ENCODE data around the gene TEX48. TPM values are rescaled to one million over a fixed set of nuclear protein-coding genes. Genes with fewer than 3 reads are reported as not detected.

Gene TEX48
- total and polyA plus RNA-seq, 2 donors (not counting 1 experiment from before 2014, with no cell fraction given) = not detected

DNA sequence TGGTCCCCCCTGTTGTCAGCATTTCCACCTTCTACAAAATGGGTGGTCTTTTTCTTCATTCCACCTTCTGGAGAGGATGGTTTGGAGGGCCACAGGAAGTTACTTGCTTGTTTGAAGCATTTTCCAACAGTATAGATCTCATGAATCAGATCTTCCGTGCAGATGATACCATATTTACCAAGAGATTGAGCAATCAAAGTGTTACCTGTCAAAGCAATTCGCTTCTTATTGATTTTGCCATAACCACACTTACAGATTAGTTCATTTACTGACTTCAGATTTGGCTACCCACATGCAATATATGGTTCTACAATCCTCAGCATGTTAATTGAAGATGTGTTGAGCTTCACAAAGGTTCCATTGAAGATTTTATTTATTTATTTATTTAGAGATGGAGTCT lies 14.0 kb upstream of the TEX48 start:
- H3K9me3 ChIP-seq (ENCODE audit: control extremely low read depth in 1 of 3, control insufficient read depth in 2 of 3, insufficient read depth in 1 of 3, low read length in 2 of 3) = peaks cover 0 to 3% (median 0%) of the 10 kb centered on the region in 3 donors
- H3K36me3 ChIP-seq (replicated peaks in 1 of 2; ENCODE audit: control extremely low read depth in 1 of 2, control insufficient read depth in 1 of 2, extremely low read depth in 1 of 2, insufficient read depth in 2 of 2, low read length in 1 of 2) = no peaks in the 10 kb centered on the region
- H2AFZ ChIP-seq (ENCODE audit: insufficient read depth, low read depth, low read length, poor library complexity, severe bottlenecking) = no peak overlapping the region
- no peaks in the 10 kb centered on the region for H3K79me2 ChIP-seq (ENCODE audit: control insufficient read depth, insufficient read depth, low read length)
- H3K9ac ChIP-seq (ENCODE audit: low read length) = no peak overlapping the region
- no peak for DNase-seq
- H4K20me1 ChIP-seq (ENCODE audit: control insufficient read depth, insufficient read depth, low read length, poor library complexity, severe bottlenecking) = no peaks in the 10 kb centered on the region
- TF ChIP-seq, protein P1, sequence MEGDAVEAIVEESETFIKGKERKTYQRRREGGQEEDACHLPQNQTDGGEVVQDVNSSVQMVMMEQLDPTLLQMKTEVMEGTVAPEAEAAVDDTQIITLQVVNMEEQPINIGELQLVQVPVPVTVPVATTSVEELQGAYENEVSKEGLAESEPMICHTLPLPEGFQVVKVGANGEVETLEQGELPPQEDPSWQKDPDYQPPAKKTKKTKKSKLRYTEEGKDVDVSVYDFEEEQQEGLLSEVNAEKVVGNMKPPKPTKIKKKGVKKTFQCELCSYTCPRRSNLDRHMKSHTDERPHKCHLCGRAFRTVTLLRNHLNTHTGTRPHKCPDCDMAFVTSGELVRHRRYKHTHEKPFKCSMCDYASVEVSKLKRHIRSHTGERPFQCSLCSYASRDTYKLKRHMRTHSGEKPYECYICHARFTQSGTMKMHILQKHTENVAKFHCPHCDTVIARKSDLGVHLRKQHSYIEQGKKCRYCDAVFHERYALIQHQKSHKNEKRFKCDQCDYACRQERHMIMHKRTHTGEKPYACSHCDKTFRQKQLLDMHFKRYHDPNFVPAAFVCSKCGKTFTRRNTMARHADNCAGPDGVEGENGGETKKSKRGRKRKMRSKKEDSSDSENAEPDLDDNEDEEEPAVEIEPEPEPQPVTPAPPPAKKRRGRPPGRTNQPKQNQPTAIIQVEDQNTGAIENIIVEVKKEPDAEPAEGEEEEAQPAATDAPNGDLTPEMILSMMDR (IDR thresholded peaks at IDR 0.05) = no peak
- no peak for TF ChIP-seq EZH2 (IDR thresholded peaks at IDR 0.05; ENCODE audit: borderline replicate concordance, insufficient read depth, low read depth, low read length, poor library complexity, severe bottlenecking)
- ChIA-PET CTCF (interaction anchor here (1.3 kb wide), 1 partner anchor 43 kb away, joined by 4 read pairs; no protein-coding TSS in a partner anchor), POLR2A (no interaction called here)
- H3K4me1 Mint-ChIP-seq = peaks cover 13% of the 10 kb centered on the region
- peaks cover 0 to 8% (median 4%) of the 10 kb centered on the region in 4 experiments for H3K27me3 ChIP-seq (replicated peaks in 1 of 4; ENCODE audit: control extremely low read depth in 1 of 4, control insufficient read depth in 3 of 4, insufficient read depth in 4 of 4, low read length in 3 of 4)
- H3K27ac ChIP-seq (ENCODE audit: low read length in 2 of 2) = no peak overlapping the region
- no peak overlapping the region for H3K4me3 ChIP-seq (ENCODE audit: control extremely low read depth in 1 of 5, extremely low read depth in 1 of 5, insufficient read depth in 1 of 5, low read depth in 2 of 5, low read length in 4 of 5)
- intact Hi-C loops (cut with micrococcal nuclease) = no loop called here
- H3K27ac Mint-ChIP-seq = no peak overlapping the region
- H3K27me3 Mint-ChIP-seq = peaks cover 28% of the 10 kb centered on the region
- peaks cover 0 to 3% of the 10 kb centered on the region in 2 donors for H3K4me1 ChIP-seq (ENCODE audit: control insufficient read depth in 2 of 2, insufficient read depth in 2 of 2, low read length in 2 of 2)
- no peak overlapping the region for H3K4me2 ChIP-seq (replicated peaks; ENCODE audit: low read depth, low read length, poor library complexity, severe bottlenecking)
- no peak for ATAC-seq (ENCODE audit: low read depth)
- WGBS (ENCODE audit: insufficient coverage) = no CpG with 5 or more reads among the region's 2 CpGs
- no peak overlapping the region for H3K4me3 Mint-ChIP-seq
- no peaks in the 10 kb centered on the region for H3K9me3 Mint-ChIP-seq (ENCODE audit: insufficient read depth)

DNA sequence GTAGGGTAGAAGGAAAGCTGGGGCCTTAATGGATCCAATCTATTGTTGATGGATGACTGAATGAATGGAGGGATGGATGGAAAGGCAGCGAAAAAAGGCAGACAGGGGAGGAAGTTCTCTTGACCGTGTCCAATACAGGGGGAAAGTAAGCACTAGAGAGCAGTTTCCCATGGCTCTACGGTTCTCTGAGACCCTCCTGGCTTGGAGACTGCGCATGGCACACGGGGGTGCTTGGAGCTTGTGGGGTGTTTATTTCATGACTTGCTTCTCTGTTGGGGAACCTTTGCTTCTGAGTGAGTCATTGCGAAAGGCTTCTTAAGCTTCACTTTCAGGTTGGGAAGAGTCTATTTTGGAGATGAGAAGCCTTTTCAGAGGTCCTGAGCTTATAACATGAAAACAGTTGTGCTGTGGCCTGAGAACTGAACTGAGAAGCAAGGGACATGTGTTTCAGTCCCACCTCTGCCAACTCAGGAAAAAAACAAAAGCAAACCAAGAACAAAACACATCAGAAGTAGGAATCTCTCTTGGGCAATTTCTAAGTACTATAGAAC lies 12.8 kb upstream of the TEX48 start:
- DNase-seq (no peak), ATAC-seq (ENCODE audit: low read depth) (no peak)
- no peak for TF ChIP-seq EZH2 (IDR thresholded peaks at IDR 0.05; ENCODE audit: borderline replicate concordance, insufficient read depth, low read depth, low read length, poor library complexity, severe bottlenecking)
- TF ChIP-seq, protein P1 (IDR thresholded peaks at IDR 0.05) = no peak
- H3K36me3 ChIP-seq (replicated peaks in 1 of 2; ENCODE audit: control extremely low read depth in 1 of 2, control insufficient read depth in 1 of 2, extremely low read depth in 1 of 2, insufficient read depth in 2 of 2, low read length in 1 of 2) = no peaks in the 10 kb centered on the region
- peaks cover 0 to 3% of the 10 kb centered on the region in 2 donors for H3K4me1 ChIP-seq (ENCODE audit: control insufficient read depth in 2 of 2, insufficient read depth in 2 of 2, low read length in 2 of 2)
- no peak overlapping the region for H3K27ac Mint-ChIP-seq
- no peak overlapping the region for H3K27ac ChIP-seq (ENCODE audit: low read length in 2 of 2)
- H3K4me3 ChIP-seq (ENCODE audit: control extremely low read depth in 1 of 5, extremely low read depth in 1 of 5, insufficient read depth in 1 of 5, low read depth in 2 of 5, low read length in 4 of 5) = no peak overlapping the region
- H3K9ac ChIP-seq (ENCODE audit: low read length) = no peak overlapping the region
- H2AFZ ChIP-seq (ENCODE audit: insufficient read depth, low read depth, low read length, poor library complexity, severe bottlenecking) = no peak overlapping the region
- H3K4me3 Mint-ChIP-seq = no peak overlapping the region
- ChIA-PET POLR2A (no interaction called here), CTCF (interaction anchor here (1.3 kb wide), 1 partner anchor 41 kb away, joined by 4 read pairs; no protein-coding TSS in a partner anchor)
- no peaks in the 10 kb centered on the region for H3K79me2 ChIP-seq (ENCODE audit: control insufficient read depth, insufficient read depth, low read length)
- intact Hi-C loops (cut with micrococcal nuclease) = no loop called here
- H3K4me1 Mint-ChIP-seq = peaks cover 13% of the 10 kb centered on the region
- no peak overlapping the region for H3K4me2 ChIP-seq (replicated peaks; ENCODE audit: low read depth, low read length, poor library complexity, severe bottlenecking)
- H3K27me3 ChIP-seq (replicated peaks in 1 of 4; ENCODE audit: control extremely low read depth in 1 of 4, control insufficient read depth in 3 of 4, insufficient read depth in 4 of 4, low read length in 3 of 4) = peaks cover 0 to 8% (median 4%) of the 10 kb centered on the region in 4 experiments
- H3K9me3 Mint-ChIP-seq (ENCODE audit: insufficient read depth) = no peaks in the 10 kb centered on the region
- no peaks in the 10 kb centered on the region for H3K9me3 ChIP-seq (ENCODE audit: control extremely low read depth in 1 of 3, control insufficient read depth in 2 of 3, insufficient read depth in 1 of 3, low read length in 2 of 3)
- H3K27me3 Mint-ChIP-seq = peaks cover 28% of the 10 kb centered on the region
- no peaks in the 10 kb centered on the region for H4K20me1 ChIP-seq (ENCODE audit: control insufficient read depth, insufficient read depth, low read length, poor library complexity, severe bottlenecking)
- 71% methylated on average over 5 of the region's 6 CpGs for WGBS (ENCODE audit: insufficient coverage)
